GF-D8 (cell line): ENCODE measurements around the gene CDPF1.

Experiments used
- DNase-seq: peaks from one replicate; lab custom pipeline; 2025; lab: John Stamatoyannopoulos, UW

The CDPF1 gene

GRCh38 chr22:46256358-46256958 lies 6.4 kb upstream of the CDPF1 start:
- DNase-seq = no peak

- no peak for DNase-seq
These were observed 1.8 kb upstream of the CDPF1 start for GRCh38 chr22:46251816-46252380.

GRCh38 chr22:46251266-46251665 lies 1.2 kb upstream of the CDPF1 start:
- no peak for DNase-seq

- no peak for DNase-seq
These were observed 661 bp upstream of the CDPF1 start for GRCh38 chr22:46250783-46251125.

- DNase-seq = no peak
These were observed 2.6 kb downstream of the CDPF1 start for GRCh38 chr22:46247443-46247975.

- no peak for DNase-seq
These were observed 3.9 kb downstream of the CDPF1 start for GRCh38 chr22:46246178-46246577.

- DNase-seq = no peak
These were observed 4.6 kb downstream of the CDPF1 start for GRCh38 chr22:46245511-46245910.

GRCh38 chr22:46244771-46245170 lies 5.3 kb downstream of the CDPF1 start:
- DNase-seq = no peak

- no peak for DNase-seq
These were observed 8.0 kb downstream of the CDPF1 start for GRCh38 chr22:46242076-46242475.

GRCh38 chr22:46241396-46242007 lies 8.6 kb downstream of the CDPF1 start:
- DNase-seq = no peak

GRCh38 chr22:46240907-46241306 lies 9.2 kb downstream of the CDPF1 start:
- no peak for DNase-seq

GRCh38 chr22:46240506-46240905 lies 9.6 kb downstream of the CDPF1 start:
- DNase-seq = no peak

GRCh38 chr22:46240073-46240472 lies 10.0 kb downstream of the CDPF1 start:
- no peak for DNase-seq

- DNase-seq = no peak
These were observed 10.6 kb downstream of the CDPF1 start for GRCh38 chr22:46239261-46240048.

GRCh38 chr22:46238541-46238940 lies 11.6 kb downstream of the CDPF1 start:
- DNase-seq = no peak

GRCh38 chr22:46237453-46238124 lies 12.5 kb downstream of the CDPF1 start:
- no peak for DNase-seq

- no peak for DNase-seq
These were observed 15.1 kb downstream of the CDPF1 start for GRCh38 chr22:46234969-46235368.

GRCh38 chr22:46233231-46233630 lies 16.9 kb downstream of the CDPF1 start:
- DNase-seq = no peak

GRCh38 chr22:46230262-46230901 lies 19.7 kb downstream of the CDPF1 start:
- peak; percentile 93 for DNase-seq

GRCh38 chr22:46229701-46230100 lies 20.4 kb downstream of the CDPF1 start:
- DNase-seq = peak; percentile 82

GRCh38 chr22:46226577-46226976 lies 23.5 kb downstream of the CDPF1 start:
- no peak for DNase-seq

GRCh38 chr22:46225631-46226030 lies 24.5 kb downstream of the CDPF1 start:
- no peak for DNase-seq
